OCI-LY7 (cell line): ENCODE measurements around the gene MAX. TPM values are rescaled to one million over a fixed set of nuclear protein-coding genes. Genes with fewer than 3 reads are reported as not detected.

ENCODE experiments used
- BruUV-seq: library from RNA; stranded (reverse); fragments of 400-500 nt; replicated peaks from 2 replicates; lab custom pipeline; 2021; lab: Mats Ljungman, UMichigan
- CTCF ChIA-PET: fragments of 300-600 bp; sonication (Branson Sonifier 250); formaldehyde crosslinking; loops from one replicate; lab custom pipeline; 2022; ENCODE audit warnings: antibody characterized with exemption; ENCODE audit not compliant: unreplicated experiment; lab: Charles Lee
- POLR2A ChIA-PET: fragments of 300-600 bp; sonication (Branson Sonifier 250); formaldehyde crosslinking; loops from one replicate; lab custom pipeline; 2022; ENCODE audit warnings: antibody characterized with exemption; lab: Charles Lee
- DNase-seq: peaks from one replicate; pipeline ENCODE4 v3.0.0-alpha.2; 2015; ENCODE audit warnings: low spot score
- H2AFZ ChIP-seq: fragments of 200-600 bp; sonication (generic), shearing (Covaris generic); 2 replicates; pipeline ENCODE4 v1.6.1; 2014; ENCODE audit warnings: mild to moderate bottlenecking, antibody characterized with exemption, low read length, moderate library complexity
- H3K27ac ChIP-seq: fragments of 200-600 bp; sonication (generic); 2 replicates; pipeline ENCODE4 v1.5.1; 2014; ENCODE audit warnings: mixed run types, low read depth, mild to moderate bottlenecking, moderate library complexity, low read length, inconsistent platforms; ENCODE audit not compliant: poor library complexity, severe bottlenecking
- H3K36me3 ChIP-seq: fragments of 200-600 bp; sonication (generic); 2 replicates; pipeline ENCODE4 v1.6.1; 2014; ENCODE audit warnings: mild to moderate bottlenecking, antibody characterized with exemption, low read length, moderate library complexity, mixed read lengths; ENCODE audit not compliant: insufficient read depth
- H3K4me1 ChIP-seq: fragments of 200-600 bp; sonication (generic); 2 replicates; pipeline ENCODE4 v1.5.1; 2014; ENCODE audit warnings: mild to moderate bottlenecking, low read length; ENCODE audit not compliant: insufficient read depth, poor library complexity, severe bottlenecking
- H3K4me2 ChIP-seq: fragments of 200-600 bp; sonication (generic); 2 replicates; pipeline ENCODE4 v1.6.1; 2014; ENCODE audit warnings: mild to moderate bottlenecking, low read length
- H3K4me3 ChIP-seq: fragments of 200-600 bp; sonication (generic); 2 replicates; pipeline ENCODE4 v1.5.1; 2014; ENCODE audit warnings: mild to moderate bottlenecking, low read depth, low read length; ENCODE audit not compliant: poor library complexity, severe bottlenecking
- H3K79me2 ChIP-seq: fragments of 200-600 bp; sonication (generic); 2 replicates; pipeline ENCODE4 v1.6.1; 2016; ENCODE audit warnings: low read depth, mild to moderate bottlenecking, low read length, moderate library complexity, mixed read lengths; ENCODE audit not compliant: insufficient read depth
- H3K9me2 ChIP-seq: fragments of 200-600 bp; sonication (generic); 2 replicates; pipeline ENCODE4 v1.6.1; 2016; ENCODE audit warnings: mild to moderate bottlenecking, low read length, mixed read lengths; ENCODE audit not compliant: insufficient read depth
- H3K9me3 ChIP-seq: fragments of 200-600 bp; sonication (generic); 2 replicates; pipeline ENCODE4 v1.6.1; 2014; ENCODE audit warnings: mild to moderate bottlenecking, mixed run types, low read length, mixed read lengths
- H4K20me1 ChIP-seq: fragments of 200-600 bp; sonication (generic); 2 replicates; pipeline ENCODE4 v1.6.1; 2014; ENCODE audit warnings: mild to moderate bottlenecking, antibody characterized with exemption, low read length, moderate library complexity, mixed read lengths; ENCODE audit not compliant: insufficient read depth
- EZH2phosphoT487 ChIP-seq: fragments of 200-600 bp; sonication (generic); IDR thresholded peaks from 2 replicates; pipeline ENCODE4 v1.6.1; 2018; ENCODE audit warnings: low read depth, borderline replicate concordance, mild to moderate bottlenecking, mixed run types, antibody characterized with exemption, low read length, moderate library complexity, mixed read lengths
- intact Hi-C: fragments of 100-400 bp; cut with micrococcal nuclease; formaldehyde crosslinking; loops from one replicate; pipeline ENCODE4 v1.10.0; 2022; ENCODE audit not compliant: unreplicated experiment
- total RNA-seq, 2 experiments: library from RNA; depleted of rRNA in 1 of 2; stranded (reverse); fragments of >200 nt in 1 of 2; shearing (Covaris generic) in 1 of 2; gene quantifications; 2 replicates each; pipeline ENCODE4 v1.2.3, GENCODE V29; 2014 to 2022
- TF ChIP-seq, protein P1 (sequence below): fragments of 200-600 bp; sonication (generic); conservative IDR thresholded peaks from 2 replicates; pipeline ENCODE4 v1.5.1; 2014; ENCODE audit warnings: mild to moderate bottlenecking, antibody characterized with exemption, low read length, moderate library complexity, mixed read lengths

The MAX gene
- total RNA-seq, 2 experiments from 2014 or later: 58.3 to 94.1 TPM

DNA sequence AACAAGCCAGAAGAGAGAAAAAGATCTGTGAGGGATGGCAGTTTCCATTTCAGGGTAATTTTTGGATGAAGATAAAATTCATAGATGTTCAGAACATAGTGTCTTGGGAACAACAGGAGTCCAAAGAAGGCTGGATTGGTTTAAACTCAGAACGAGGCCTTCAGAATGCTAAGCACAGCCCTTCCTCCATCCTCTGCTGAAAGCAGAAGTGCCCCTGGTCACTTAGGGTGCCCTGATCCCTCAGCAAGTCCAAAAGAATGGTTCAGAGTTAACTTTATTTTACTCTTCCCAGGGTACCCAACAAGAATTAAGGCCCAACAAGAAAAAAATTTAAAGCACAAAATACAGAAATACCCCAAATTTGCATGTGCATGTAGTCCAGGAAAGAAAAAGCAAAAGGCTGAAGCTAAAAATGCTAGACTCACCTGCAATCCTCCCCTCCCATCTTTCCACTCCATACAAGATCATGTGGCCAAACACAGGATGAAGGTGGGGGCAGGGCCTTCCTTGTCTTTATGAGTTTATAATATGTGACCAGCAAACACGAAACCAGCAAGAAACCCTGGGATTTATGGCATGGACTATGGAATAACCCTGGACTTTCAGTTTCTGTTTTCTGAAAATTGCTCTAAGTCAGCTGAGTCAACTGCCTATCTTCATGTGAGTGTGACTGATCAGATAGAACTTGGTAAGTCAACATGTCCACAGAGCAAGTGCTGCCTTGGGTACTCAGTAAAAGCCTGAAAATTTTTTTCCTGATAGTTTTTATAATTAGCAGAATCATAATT, 21.2 kb downstream of the MAX start:
- POLR2A ChIA-PET: no interaction called here
- DNase-seq: no peak

GRCh38 chr14:65079768-65080167, 22.5 kb downstream of the MAX start:
- no peak overlapping the region for H3K4me2 ChIP-seq
- H3K27ac ChIP-seq: no peak overlapping the region
- H2AFZ ChIP-seq: no peak overlapping the region
- TF ChIP-seq, protein P1, sequence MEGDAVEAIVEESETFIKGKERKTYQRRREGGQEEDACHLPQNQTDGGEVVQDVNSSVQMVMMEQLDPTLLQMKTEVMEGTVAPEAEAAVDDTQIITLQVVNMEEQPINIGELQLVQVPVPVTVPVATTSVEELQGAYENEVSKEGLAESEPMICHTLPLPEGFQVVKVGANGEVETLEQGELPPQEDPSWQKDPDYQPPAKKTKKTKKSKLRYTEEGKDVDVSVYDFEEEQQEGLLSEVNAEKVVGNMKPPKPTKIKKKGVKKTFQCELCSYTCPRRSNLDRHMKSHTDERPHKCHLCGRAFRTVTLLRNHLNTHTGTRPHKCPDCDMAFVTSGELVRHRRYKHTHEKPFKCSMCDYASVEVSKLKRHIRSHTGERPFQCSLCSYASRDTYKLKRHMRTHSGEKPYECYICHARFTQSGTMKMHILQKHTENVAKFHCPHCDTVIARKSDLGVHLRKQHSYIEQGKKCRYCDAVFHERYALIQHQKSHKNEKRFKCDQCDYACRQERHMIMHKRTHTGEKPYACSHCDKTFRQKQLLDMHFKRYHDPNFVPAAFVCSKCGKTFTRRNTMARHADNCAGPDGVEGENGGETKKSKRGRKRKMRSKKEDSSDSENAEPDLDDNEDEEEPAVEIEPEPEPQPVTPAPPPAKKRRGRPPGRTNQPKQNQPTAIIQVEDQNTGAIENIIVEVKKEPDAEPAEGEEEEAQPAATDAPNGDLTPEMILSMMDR: no peak
- no peak for TF ChIP-seq EZH2phosphoT487
- peaks cover 97% of the 10 kb centered on the region for H3K36me3 ChIP-seq
- no peak overlapping the region for H3K4me3 ChIP-seq
- H3K79me2 ChIP-seq: no peaks in the 10 kb centered on the region
- H3K4me1 ChIP-seq: peaks cover 6% of the 10 kb centered on the region
- CTCF ChIA-PET: no interaction called here
- H3K9me2 ChIP-seq: no peaks in the 10 kb centered on the region
- no TSS peak for BruUV-seq
- intact Hi-C loops: no loop called here
- H3K9me3 ChIP-seq: no peaks in the 10 kb centered on the region
- DNase-seq: no peak
- POLR2A ChIA-PET: no interaction called here
- no peaks in the 10 kb centered on the region for H4K20me1 ChIP-seq

More for the DNA sequence above, 21.2 kb downstream of the MAX start:
- no peak overlapping the region for H3K4me3 ChIP-seq
- peaks cover 99% of the 10 kb centered on the region for H3K36me3 ChIP-seq
- H3K9me2 ChIP-seq: no peaks in the 10 kb centered on the region
- H3K4me1 ChIP-seq: peaks cover 6% of the 10 kb centered on the region
- peaks cover 11% of the 10 kb centered on the region for H3K9me3 ChIP-seq
- intact Hi-C loops: no loop called here
- CTCF ChIA-PET: no interaction called here
- no TSS peak for BruUV-seq
- 0 out of 2 replicates have a peak, but pooled peaks cover 4% of the 10 kb centered on the region for H3K79me2 ChIP-seq
- H3K27ac ChIP-seq: no peak overlapping the region
- H2AFZ ChIP-seq: no peak overlapping the region
- TF ChIP-seq EZH2phosphoT487: no peak
- TF ChIP-seq, protein P1: no peak
- H3K4me2 ChIP-seq: no peak overlapping the region
- H4K20me1 ChIP-seq: no peaks in the 10 kb centered on the region

- Histone ChIP-seq H3K27ac (no peak overlapping the region), H3K9me3 (no peaks in the 10 kb centered on the region), H3K36me3 (peaks cover 96% of the 10 kb centered on the region), H3K4me3 (no peak overlapping the region), H3K4me1 (peaks cover 6% of the 10 kb centered on the region), H3K79me2 (no peaks in the 10 kb centered on the region), H2AFZ (no peak overlapping the region), H3K4me2 (no peak overlapping the region), H4K20me1 (no peaks in the 10 kb centered on the region), H3K9me2 (no peaks in the 10 kb centered on the region)
- intact Hi-C loops: no loop called here
- no TSS peak for BruUV-seq
- ChIA-PET CTCF (no interaction called here), POLR2A (no interaction called here)
- no peak for DNase-seq
- TF ChIP-seq, protein P1: no peak
- no peak for TF ChIP-seq EZH2phosphoT487
Observed at GRCh38 chr14:65079201-65079600, 23.1 kb downstream of the MAX start.
